ENCODE data around the gene GEMIN4. TPM values are rescaled to one million over a fixed set of nuclear protein-coding genes. Genes with fewer than 3 reads are reported as not detected.
A peak's percentile ranks its signal among the peaks of the same experiment; 100 is the strongest.

Gene GEMIN4
- total and polyA plus RNA-seq, 3 donors from 2014 or later, result 64.2 to 149 (median 77.4) TPM

DNA sequence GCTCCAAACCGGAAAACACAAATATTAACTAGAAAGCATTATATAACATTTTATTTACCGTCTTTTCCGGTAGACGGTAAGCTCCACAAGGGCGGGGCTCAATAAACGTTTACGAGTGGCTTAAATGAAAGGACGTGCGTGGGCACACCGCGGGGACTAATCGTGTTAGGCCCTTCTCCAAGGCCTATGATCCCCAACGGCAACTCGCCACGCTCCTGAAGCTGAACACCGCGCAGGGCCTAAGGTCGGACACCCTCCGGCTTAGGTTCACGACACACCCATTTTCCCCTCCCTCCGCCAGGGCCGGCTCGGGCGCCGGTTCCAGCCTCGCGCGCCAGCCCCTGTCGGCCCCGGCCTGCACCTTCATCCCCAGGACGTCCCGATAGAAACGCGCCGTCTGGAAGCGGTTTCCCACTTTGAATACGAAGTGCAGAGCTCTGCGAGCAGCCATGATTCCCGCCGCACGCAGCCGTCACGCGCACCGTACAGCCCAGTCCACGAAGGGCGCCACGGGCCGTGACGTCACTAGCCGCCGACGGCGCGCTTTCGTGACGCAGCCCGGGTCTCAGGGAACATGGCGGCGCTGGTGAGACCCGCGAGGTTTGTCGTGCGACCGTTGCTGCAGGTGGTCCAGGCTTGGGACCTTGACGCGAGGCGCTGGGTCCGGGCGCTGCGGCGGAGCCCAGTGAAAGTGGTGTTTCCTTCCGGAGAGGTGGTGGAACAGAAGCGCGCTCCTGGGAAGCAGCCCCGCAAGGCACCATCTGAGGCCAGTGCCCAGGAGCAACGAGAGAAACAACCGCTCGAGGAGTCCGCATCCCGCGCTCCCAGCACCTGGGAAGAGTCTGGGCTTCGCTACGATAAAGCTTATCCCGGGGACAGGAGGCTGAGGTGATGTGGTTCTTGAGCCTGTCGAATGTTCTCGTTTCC is 30.0 kb upstream of the GEMIN4 start, which contains the start of the genes GLOD4 and MRM3:
Gene GLOD4 (minus strand): TSS at position 476 of the 927 bp plus-strand sequence. CDS start 25 bp downstream, at position 451.
Gene MRM3 (plus strand): TSS at position 549 of the 927 bp plus-strand sequence. CDS start 26 bp downstream, at position 575.
- H3K9me3 ChIP-seq, result no peaks in the 10 kb centered on the region
- TF ChIP-seq, protein P1, sequence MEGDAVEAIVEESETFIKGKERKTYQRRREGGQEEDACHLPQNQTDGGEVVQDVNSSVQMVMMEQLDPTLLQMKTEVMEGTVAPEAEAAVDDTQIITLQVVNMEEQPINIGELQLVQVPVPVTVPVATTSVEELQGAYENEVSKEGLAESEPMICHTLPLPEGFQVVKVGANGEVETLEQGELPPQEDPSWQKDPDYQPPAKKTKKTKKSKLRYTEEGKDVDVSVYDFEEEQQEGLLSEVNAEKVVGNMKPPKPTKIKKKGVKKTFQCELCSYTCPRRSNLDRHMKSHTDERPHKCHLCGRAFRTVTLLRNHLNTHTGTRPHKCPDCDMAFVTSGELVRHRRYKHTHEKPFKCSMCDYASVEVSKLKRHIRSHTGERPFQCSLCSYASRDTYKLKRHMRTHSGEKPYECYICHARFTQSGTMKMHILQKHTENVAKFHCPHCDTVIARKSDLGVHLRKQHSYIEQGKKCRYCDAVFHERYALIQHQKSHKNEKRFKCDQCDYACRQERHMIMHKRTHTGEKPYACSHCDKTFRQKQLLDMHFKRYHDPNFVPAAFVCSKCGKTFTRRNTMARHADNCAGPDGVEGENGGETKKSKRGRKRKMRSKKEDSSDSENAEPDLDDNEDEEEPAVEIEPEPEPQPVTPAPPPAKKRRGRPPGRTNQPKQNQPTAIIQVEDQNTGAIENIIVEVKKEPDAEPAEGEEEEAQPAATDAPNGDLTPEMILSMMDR (IDR thresholded peaks at IDR 0.05), result peak in 2 of 3 experiments; percentile 46 to 65
- no peak for TF ChIP-seq POLR2A (IDR thresholded peaks at IDR 0.05)
- 0 to 1% methylated on average over 35 to 87 of the region's 87 CpGs for WGBS, 2 donors
- no peaks in the 10 kb centered on the region for H3K36me3 ChIP-seq (ENCODE audit: low read depth, missing control alignments)
- peak within 1 kb of the TSS; percentile 84 for H3K4me3 ChIP-seq
- peak; percentile 96 for DNase-seq
- H3K27me3 ChIP-seq, result no peaks in the 10 kb centered on the region
- intact Hi-C loops (cut with DNase I; ENCODE audit: low total_unique reads), result no loop called here
- H3K4me1 ChIP-seq, result no peaks in the 10 kb centered on the region
- peak within 1 kb of the TSS; percentile 83 to 84 for H3K27ac ChIP-seq

DNA sequence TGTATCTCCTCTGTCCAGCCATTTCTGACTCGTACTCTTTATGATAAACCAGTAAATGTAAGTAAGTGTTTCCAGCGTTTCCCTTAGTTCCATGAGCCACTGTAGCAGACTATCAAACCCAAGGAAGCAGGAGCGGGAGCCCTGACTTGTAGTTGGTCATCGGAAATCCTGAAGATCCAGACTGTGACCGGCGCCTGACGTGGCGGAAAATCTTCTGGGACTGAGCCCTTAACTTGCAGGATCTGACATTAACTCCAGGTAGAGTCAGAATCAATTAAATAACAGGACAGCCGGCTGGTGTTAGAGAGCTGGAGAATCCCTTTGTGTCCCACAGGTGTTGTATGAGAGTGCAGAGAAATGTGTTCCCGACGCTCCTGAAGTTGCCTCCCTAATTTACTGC is 26.0 kb upstream of the GEMIN4 start:
- no peaks in the 10 kb centered on the region for H3K36me3 ChIP-seq (ENCODE audit: low read depth, missing control alignments)
- H3K27me3 ChIP-seq, result no peaks in the 10 kb centered on the region
- intact Hi-C loops (cut with DNase I; ENCODE audit: low total_unique reads), result no loop called here
- no peaks in the 10 kb centered on the region for H3K4me1 ChIP-seq
- no peak for TF ChIP-seq POLR2A (IDR thresholded peaks at IDR 0.05)
- DNase-seq, result no peak
- no peak overlapping the region for H3K27ac ChIP-seq
- H3K4me3 ChIP-seq, result no peak overlapping the region
- H3K9me3 ChIP-seq, result no peaks in the 10 kb centered on the region
- WGBS, 2 donors, result 89 to 91% methylated on average over 11 of the region's 11 CpGs

DNA sequence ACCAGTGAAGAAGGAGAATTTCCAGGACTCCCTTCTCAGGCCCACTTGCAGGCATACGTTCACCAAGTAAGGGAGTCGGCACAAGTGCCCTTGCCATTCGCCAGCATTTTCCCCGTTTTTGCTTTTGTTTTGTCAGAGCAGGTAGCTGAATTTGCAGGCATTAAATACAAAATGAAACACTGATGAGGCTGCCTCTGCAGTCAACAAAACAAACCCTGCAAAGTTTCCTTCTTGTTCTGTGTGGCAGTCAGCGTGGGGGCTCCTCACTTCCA is 22.2 kb upstream of the GEMIN4 start:
- H3K4me3 ChIP-seq, result no peak overlapping the region
- DNase-seq, result no peak
- no peaks in the 10 kb centered on the region for H3K4me1 ChIP-seq
- no peaks in the 10 kb centered on the region for H3K27me3 ChIP-seq
- intact Hi-C loops (cut with DNase I; ENCODE audit: low total_unique reads), result no loop called here
- no peak overlapping the region for H3K27ac ChIP-seq
- H3K9me3 ChIP-seq, result no peaks in the 10 kb centered on the region
- H3K36me3 ChIP-seq (ENCODE audit: low read depth, missing control alignments), result no peaks in the 10 kb centered on the region
- no peak for TF ChIP-seq POLR2A (IDR thresholded peaks at IDR 0.05)
- TF ChIP-seq, protein P1 (IDR thresholded peaks at IDR 0.05), result no peak
- 93 to 96% methylated on average over 5 of the region's 5 CpGs for WGBS, 2 donors

DNA sequence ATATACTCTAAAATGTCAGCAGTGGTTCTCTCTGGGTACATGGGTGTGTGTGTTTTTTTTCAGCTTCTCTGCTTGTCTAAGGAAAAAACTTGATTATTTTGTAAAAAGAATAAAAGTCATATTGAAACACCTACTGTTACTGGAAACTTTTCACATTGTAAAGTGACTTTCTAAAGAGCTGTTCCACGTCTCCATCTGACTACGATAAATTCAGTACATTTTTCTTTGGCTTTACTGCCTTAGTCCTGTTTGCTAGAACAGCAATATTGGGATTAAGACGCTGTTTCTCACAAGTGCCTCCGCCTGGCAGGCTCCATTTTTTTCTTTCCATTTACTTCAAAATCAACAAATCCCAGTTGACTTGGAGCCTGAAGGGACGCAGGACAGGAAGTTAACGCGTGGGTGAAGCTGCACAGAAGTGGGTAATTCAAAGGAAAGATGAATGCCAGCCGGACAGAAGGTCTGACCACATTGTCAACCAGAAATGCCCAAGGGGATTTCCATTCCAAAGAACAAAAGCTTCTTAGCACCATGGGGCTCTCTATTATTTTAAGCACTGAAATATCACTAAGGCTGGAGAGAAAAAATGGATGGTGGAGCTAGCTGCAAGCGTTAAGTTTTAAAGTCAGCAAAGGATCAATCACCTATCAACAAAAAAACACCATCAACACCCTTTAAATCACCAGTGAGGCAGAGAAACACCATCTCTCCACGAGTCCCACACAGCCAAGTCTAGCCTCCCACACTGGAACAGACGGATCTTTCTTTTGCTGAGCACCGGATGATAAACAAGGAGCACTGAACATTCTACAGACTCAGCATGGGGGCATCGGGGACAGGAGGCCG is 21.6 kb upstream of the GEMIN4 start:
- TF ChIP-seq POLR2A (IDR thresholded peaks at IDR 0.05), result no peak
- TF ChIP-seq, protein P1 (IDR thresholded peaks at IDR 0.05), result no peak
- H3K36me3 ChIP-seq (ENCODE audit: low read depth, missing control alignments), result no peaks in the 10 kb centered on the region
- no peaks in the 10 kb centered on the region for H3K9me3 ChIP-seq
- no peak overlapping the region for H3K4me3 ChIP-seq
- H3K27ac ChIP-seq, result no peak overlapping the region
- no peaks in the 10 kb centered on the region for H3K4me1 ChIP-seq
- intact Hi-C loops (cut with DNase I; ENCODE audit: low total_unique reads), result no loop called here
- no peaks in the 10 kb centered on the region for H3K27me3 ChIP-seq
- DNase-seq, result no peak
- WGBS, 2 donors, result 79 to 84% methylated on average over 14 of the region's 14 CpGs

DNA sequence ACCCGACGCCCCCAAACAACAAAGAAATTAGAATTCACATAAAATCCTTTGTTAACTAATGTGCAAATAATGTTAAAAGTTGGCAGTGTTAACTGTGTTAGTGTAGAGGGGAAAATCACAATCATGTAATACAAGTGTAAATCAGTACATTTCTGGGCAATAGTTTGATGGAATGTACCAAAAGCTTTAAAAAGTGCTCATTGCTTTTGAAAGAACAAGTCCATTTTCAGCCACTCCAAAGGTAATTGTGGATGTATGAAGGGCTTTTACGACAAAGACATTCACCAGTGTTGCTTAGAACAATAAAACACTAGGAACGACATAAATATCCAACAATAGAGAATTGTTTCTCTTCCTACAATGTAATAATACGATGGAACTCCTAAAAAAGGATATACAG is 21.0 kb upstream of the GEMIN4 start:
- TF ChIP-seq POLR2A (IDR thresholded peaks at IDR 0.05), result no peak
- TF ChIP-seq, protein P1 (IDR thresholded peaks at IDR 0.05), result no peak
- DNase-seq, result no peak
- no peaks in the 10 kb centered on the region for H3K27me3 ChIP-seq
- no peak overlapping the region for H3K27ac ChIP-seq
- H3K9me3 ChIP-seq, result no peaks in the 10 kb centered on the region
- H3K36me3 ChIP-seq (ENCODE audit: low read depth, missing control alignments), result no peaks in the 10 kb centered on the region
- H3K4me3 ChIP-seq, result no peak overlapping the region
- WGBS, 2 donors, result 89 to 90% methylated on average over 5 of the region's 5 CpGs
- intact Hi-C loops (cut with DNase I; ENCODE audit: low total_unique reads), result no loop called here
- no peaks in the 10 kb centered on the region for H3K4me1 ChIP-seq
